ENCODE results near the gene MORN1.

- TF ChIP-seq POLR2A (IDR thresholded peaks at IDR 0.05; ENCODE audit: low read length), result no peak
- no peak for TF ChIP-seq GATA1 (IDR thresholded peaks at IDR 0.05; ENCODE audit: low read depth, low read length)
Observed at GRCh38 chr1:2291577-2291976, 99.8 kb downstream of the MORN1 start.

Data from erythroblast (primary cell).